NCI-H460 (cell line): ENCODE data around the gene FOXK1. TPM values are rescaled to one million over a fixed set of nuclear protein-coding genes. Genes with fewer than 3 reads are reported as not detected.
"Not testable (repeated sequence)": the region's sequence is repeated elsewhere in the genome, so short reads cannot be mapped to it uniquely, and the experiment has no call there.

Experiments used
- DNase-seq: peaks from one replicate; pipeline ENCODE4 v3.0.0-alpha.2; 2016; ENCODE audit warnings: low read depth; ENCODE audit errors: extremely low read depth
- total RNA-seq: library from RNA; depleted of rRNA; stranded (reverse); fragments of >200 nt; shearing (Covaris generic); gene quantifications from 2 replicates; pipeline ENCODE4 v1.2.3, GENCODE V29; 2014

FOXK1 gene
- total RNA-seq, 1 experiment from 2014 or later: 37.9 TPM

- not testable (repeated sequence) for DNase-seq
Measured at GRCh38 chr7:4794171-4794570, 112.1 kb downstream of the FOXK1 start.

GRCh38 chr7:4794591-4795350, 112.7 kb downstream of the FOXK1 start:
- DNase-seq: no peak

GRCh38 chr7:4796453-4796852, 114.4 kb downstream of the FOXK1 start:
- no peak for DNase-seq

- DNase-seq: peak; percentile 41
Measured at GRCh38 chr7:4797858-4798705, 116.0 kb downstream of the FOXK1 start.

GRCh38 chr7:4798706-4799235, 116.7 kb downstream of the FOXK1 start:
- no peak for DNase-seq

GRCh38 chr7:4799508-4800268, 117.6 kb downstream of the FOXK1 start:
- DNase-seq: no peak

GRCh38 chr7:4800487-4800886, 118.4 kb downstream of the FOXK1 start:
- no peak for DNase-seq

GRCh38 chr7:4800926-4801838, 119.1 kb downstream of the FOXK1 start:
- no peak for DNase-seq

- no peak for DNase-seq
Measured at GRCh38 chr7:4801839-4802231, 119.7 kb downstream of the FOXK1 start.

- DNase-seq: not testable (repeated sequence)
Measured at GRCh38 chr7:4802577-4802976, 120.5 kb downstream of the FOXK1 start.

- DNase-seq: no peak
Measured at GRCh38 chr7:4803397-4804241, 121.5 kb downstream of the FOXK1 start.

- DNase-seq: no peak
Measured at GRCh38 chr7:4805110-4805983, 123.3 kb downstream of the FOXK1 start.

GRCh38 chr7:4805984-4806300, 123.8 kb downstream of the FOXK1 start:
- DNase-seq: no peak

GRCh38 chr7:4806983-4807597, 125.0 kb downstream of the FOXK1 start:
- no peak for DNase-seq

GRCh38 chr7:4807598-4808016, 125.5 kb downstream of the FOXK1 start:
- DNase-seq: no peak

- DNase-seq: no peak
Measured at GRCh38 chr7:4808026-4808425, 125.9 kb downstream of the FOXK1 start.

GRCh38 chr7:4808565-4808964, 126.5 kb downstream of the FOXK1 start:
- no peak for DNase-seq
